ENCODE measurements around the gene DDAH2.

DDAH2 gene

DNA sequence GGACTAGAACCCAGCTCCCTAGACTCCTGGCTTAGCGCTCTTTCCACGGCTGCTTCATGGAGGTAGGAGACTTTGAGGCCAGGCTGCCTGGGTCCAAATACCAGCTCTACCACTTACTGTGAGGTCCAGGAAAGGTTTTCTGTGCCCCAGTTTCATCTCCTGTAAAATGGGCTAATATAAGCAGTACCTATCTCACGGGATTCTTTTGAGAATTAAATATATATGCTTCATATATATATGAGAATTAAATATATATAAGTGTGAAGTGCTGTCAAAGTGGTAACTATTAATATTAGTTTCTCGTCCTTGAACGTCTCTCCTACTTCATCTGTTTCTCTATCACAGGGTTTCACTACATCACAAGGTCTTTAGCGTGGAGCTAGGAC, 38.0 kb downstream of the DDAH2 start:
- Histone ChIP-seq H3K4ac (ENCODE audit: low read length) (no peak overlapping the region), H2BK15ac (ENCODE audit: low read length) (no peak overlapping the region), H3K27me3 (ENCODE audit: control insufficient read depth in 3 of 3, insufficient read depth in 3 of 3, low read depth in 1 of 3, low read length in 3 of 3) (no peaks in the 10 kb centered on the region), H3K4me3 (ENCODE audit: low read length in 2 of 2) (no peak overlapping the region), H3K4me1 (ENCODE audit: control insufficient read depth in 2 of 2, insufficient read depth in 1 of 2, low read depth in 1 of 2, low read length in 2 of 2) (peaks cover 0 to 2% of the 10 kb centered on the region in 2 donors), H3K14ac (ENCODE audit: low read length) (no peak overlapping the region), H3K4me2 (ENCODE audit: insufficient read depth, low read length, poor library complexity, severe bottlenecking) (no peak overlapping the region), H4K8ac (ENCODE audit: low read depth, low read length) (no peak overlapping the region), H2AFZ (ENCODE audit: low read length) (no peak overlapping the region), H2AK5ac (ENCODE audit: low read depth, low read length) (no peak overlapping the region), H2BK120ac (ENCODE audit: low read depth, low read length) (no peak overlapping the region), H3K23ac (ENCODE audit: low read depth, low read length, poor library complexity) (no peak overlapping the region), H3K9ac (ENCODE audit: low read depth, low read length, poor library complexity) (no peak overlapping the region), H3K18ac (ENCODE audit: low read length) (no peak overlapping the region), H2BK5ac (ENCODE audit: low read length) (no peak overlapping the region), H3K79me1 (ENCODE audit: low read depth, low read length) (no peaks in the 10 kb centered on the region), H4K91ac (ENCODE audit: low read depth, low read length, poor library complexity) (no peak overlapping the region), H3K27ac (replicated peaks; ENCODE audit: low read length) (no peak overlapping the region), H3K9me3 (replicated peaks in 1 of 2; ENCODE audit: control insufficient read depth in 2 of 2, insufficient read depth in 1 of 2, low read depth in 1 of 2, low read length in 2 of 2) (no peaks in the 10 kb centered on the region), H2BK12ac (ENCODE audit: low read length) (no peak overlapping the region), H3K36me3 (replicated peaks in 1 of 2; ENCODE audit: control insufficient read depth in 2 of 2, insufficient read depth in 2 of 2, low read length in 2 of 2) (peaks cover 50 to 96% of the 10 kb centered on the region in 2 donors)
- no CpG with 5 or more reads among the region's 6 CpGs for WGBS, 2 donors (ENCODE audit: extremely low coverage in 2 of 2, insufficient read length in 2 of 2, insufficient replicate concordance in 1 of 2)
- DNase-seq (ENCODE audit: low spot score), result no peak

GRCh38 chr6:31690231-31691077, 38.6 kb downstream of the DDAH2 start:
- H2BK5ac ChIP-seq (ENCODE audit: low read length), result no peak overlapping the region
- no CpG with 5 or more reads among the region's 10 CpGs for WGBS, 2 donors (ENCODE audit: extremely low coverage in 2 of 2, insufficient read length in 2 of 2, insufficient replicate concordance in 1 of 2)
- H3K14ac ChIP-seq (ENCODE audit: low read length), result no peak overlapping the region
- no peak overlapping the region for H3K23ac ChIP-seq (ENCODE audit: low read depth, low read length, poor library complexity)
- H3K4me3 ChIP-seq (ENCODE audit: low read length in 2 of 2), result no peak overlapping the region
- no peak overlapping the region for H2BK12ac ChIP-seq (ENCODE audit: low read length)
- no peak overlapping the region for H3K4ac ChIP-seq (ENCODE audit: low read length)
- no peaks in the 10 kb centered on the region for H3K27me3 ChIP-seq (ENCODE audit: control insufficient read depth in 3 of 3, insufficient read depth in 3 of 3, low read depth in 1 of 3, low read length in 3 of 3)
- no peak overlapping the region for H2BK120ac ChIP-seq (ENCODE audit: low read depth, low read length)
- no peaks in the 10 kb centered on the region for H3K79me1 ChIP-seq (ENCODE audit: low read depth, low read length)
- H2AFZ ChIP-seq (ENCODE audit: low read length), result no peak overlapping the region
- no peak overlapping the region for H3K27ac ChIP-seq (replicated peaks; ENCODE audit: low read length)
- H4K8ac ChIP-seq (ENCODE audit: low read depth, low read length), result no peak overlapping the region
- H2BK15ac ChIP-seq (ENCODE audit: low read length), result no peak overlapping the region
- H3K9ac ChIP-seq (ENCODE audit: low read depth, low read length, poor library complexity), result peak overlapping the region; percentile 32
- no peak overlapping the region for H4K91ac ChIP-seq (ENCODE audit: low read depth, low read length, poor library complexity)
- H3K18ac ChIP-seq (ENCODE audit: low read length), result no peak overlapping the region
- peaks cover 50 to 97% of the 10 kb centered on the region in 2 donors for H3K36me3 ChIP-seq (replicated peaks in 1 of 2; ENCODE audit: control insufficient read depth in 2 of 2, insufficient read depth in 2 of 2, low read length in 2 of 2)
- no peak for DNase-seq (ENCODE audit: low spot score)
- H2AK5ac ChIP-seq (ENCODE audit: low read depth, low read length), result no peak overlapping the region
- no peak overlapping the region for H3K4me2 ChIP-seq (ENCODE audit: insufficient read depth, low read length, poor library complexity, severe bottlenecking)
- H3K9me3 ChIP-seq (replicated peaks in 1 of 2; ENCODE audit: control insufficient read depth in 2 of 2, insufficient read depth in 1 of 2, low read depth in 1 of 2, low read length in 2 of 2), result no peaks in the 10 kb centered on the region
- peaks cover 0 to 2% of the 10 kb centered on the region in 2 donors for H3K4me1 ChIP-seq (ENCODE audit: control insufficient read depth in 2 of 2, insufficient read depth in 1 of 2, low read depth in 1 of 2, low read length in 2 of 2)

DNA sequence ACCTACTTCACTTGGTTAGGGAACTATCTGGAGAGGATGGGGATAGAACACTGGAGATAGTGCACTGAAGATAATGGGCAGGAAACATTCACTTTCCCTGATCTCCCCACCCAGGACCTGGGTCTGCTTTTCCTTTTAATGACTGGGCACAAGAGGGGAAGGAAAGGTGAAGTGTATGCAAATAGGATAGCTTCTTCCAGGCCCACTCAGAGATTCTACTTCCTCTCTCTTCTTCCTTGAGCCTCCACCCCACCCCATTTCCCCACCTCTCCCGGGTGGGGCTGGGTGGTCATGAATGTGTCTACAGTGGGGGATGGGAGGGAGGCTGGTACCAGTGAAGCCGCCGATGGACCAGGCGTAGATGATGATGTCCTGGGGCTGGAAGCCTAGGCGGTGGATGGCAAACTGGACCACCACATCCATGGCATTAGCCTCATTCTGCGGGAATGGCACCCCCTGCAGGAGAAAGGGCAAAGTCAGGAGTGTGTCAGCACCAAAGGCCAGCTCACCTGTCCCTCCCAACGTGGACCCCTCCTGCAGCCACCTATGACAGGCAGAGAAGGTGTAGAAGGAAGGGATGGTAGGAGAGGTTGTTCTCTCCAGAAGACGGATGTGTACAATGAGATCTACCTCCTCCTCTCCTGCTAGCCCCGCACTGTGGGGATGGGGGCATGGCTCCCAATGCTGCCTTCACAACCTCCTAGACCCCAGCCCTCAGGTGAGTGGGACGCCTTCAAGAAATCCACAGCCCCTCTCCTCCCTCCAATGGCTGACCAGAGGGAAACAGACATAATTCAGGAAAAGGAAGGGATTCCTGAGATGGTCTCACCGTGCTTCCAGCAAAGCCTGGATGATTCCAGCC, 39.6 kb downstream of the DDAH2 start:
- Histone ChIP-seq H2BK12ac (ENCODE audit: low read length) (no peak overlapping the region), H4K8ac (ENCODE audit: low read depth, low read length) (no peak overlapping the region), H3K27me3 (ENCODE audit: control insufficient read depth in 3 of 3, insufficient read depth in 3 of 3, low read depth in 1 of 3, low read length in 3 of 3) (no peaks in the 10 kb centered on the region), H2BK120ac (ENCODE audit: low read depth, low read length) (no peak overlapping the region), H2AFZ (ENCODE audit: low read length) (no peak overlapping the region), H3K4me2 (ENCODE audit: insufficient read depth, low read length, poor library complexity, severe bottlenecking) (no peak overlapping the region), H3K36me3 (replicated peaks in 1 of 2; ENCODE audit: control insufficient read depth in 2 of 2, insufficient read depth in 2 of 2, low read length in 2 of 2) (peaks cover 46 to 92% of the 10 kb centered on the region in 2 donors), H3K9ac (ENCODE audit: low read depth, low read length, poor library complexity) (no peak overlapping the region), H2AK5ac (ENCODE audit: low read depth, low read length) (no peak overlapping the region), H3K9me3 (replicated peaks in 1 of 2; ENCODE audit: control insufficient read depth in 2 of 2, insufficient read depth in 1 of 2, low read depth in 1 of 2, low read length in 2 of 2) (no peaks in the 10 kb centered on the region), H3K14ac (ENCODE audit: low read length) (no peak overlapping the region), H3K4me1 (ENCODE audit: control insufficient read depth in 2 of 2, insufficient read depth in 1 of 2, low read depth in 1 of 2, low read length in 2 of 2) (peaks cover 0 to 2% of the 10 kb centered on the region in 2 donors), H2BK5ac (ENCODE audit: low read length) (no peak overlapping the region), H3K79me1 (ENCODE audit: low read depth, low read length) (no peaks in the 10 kb centered on the region), H3K27ac (replicated peaks; ENCODE audit: low read length) (no peak overlapping the region), H3K18ac (ENCODE audit: low read length) (no peak overlapping the region), H3K23ac (ENCODE audit: low read depth, low read length, poor library complexity) (no peak overlapping the region), H3K4me3 (ENCODE audit: low read length in 2 of 2) (no peak overlapping the region), H3K4ac (ENCODE audit: low read length) (no peak overlapping the region), H4K91ac (ENCODE audit: low read depth, low read length, poor library complexity) (no peak overlapping the region), H2BK15ac (ENCODE audit: low read length) (no peak overlapping the region)
- no peak for DNase-seq (ENCODE audit: low spot score)
- no CpG with 5 or more reads among the region's 11 CpGs for WGBS, 2 donors (ENCODE audit: extremely low coverage in 2 of 2, insufficient read length in 2 of 2, insufficient replicate concordance in 1 of 2)

Data from neuronal stem cell (in vitro differentiated cells).